ENCODE results near the gene TMEM253.

Gene TMEM253

DNA sequence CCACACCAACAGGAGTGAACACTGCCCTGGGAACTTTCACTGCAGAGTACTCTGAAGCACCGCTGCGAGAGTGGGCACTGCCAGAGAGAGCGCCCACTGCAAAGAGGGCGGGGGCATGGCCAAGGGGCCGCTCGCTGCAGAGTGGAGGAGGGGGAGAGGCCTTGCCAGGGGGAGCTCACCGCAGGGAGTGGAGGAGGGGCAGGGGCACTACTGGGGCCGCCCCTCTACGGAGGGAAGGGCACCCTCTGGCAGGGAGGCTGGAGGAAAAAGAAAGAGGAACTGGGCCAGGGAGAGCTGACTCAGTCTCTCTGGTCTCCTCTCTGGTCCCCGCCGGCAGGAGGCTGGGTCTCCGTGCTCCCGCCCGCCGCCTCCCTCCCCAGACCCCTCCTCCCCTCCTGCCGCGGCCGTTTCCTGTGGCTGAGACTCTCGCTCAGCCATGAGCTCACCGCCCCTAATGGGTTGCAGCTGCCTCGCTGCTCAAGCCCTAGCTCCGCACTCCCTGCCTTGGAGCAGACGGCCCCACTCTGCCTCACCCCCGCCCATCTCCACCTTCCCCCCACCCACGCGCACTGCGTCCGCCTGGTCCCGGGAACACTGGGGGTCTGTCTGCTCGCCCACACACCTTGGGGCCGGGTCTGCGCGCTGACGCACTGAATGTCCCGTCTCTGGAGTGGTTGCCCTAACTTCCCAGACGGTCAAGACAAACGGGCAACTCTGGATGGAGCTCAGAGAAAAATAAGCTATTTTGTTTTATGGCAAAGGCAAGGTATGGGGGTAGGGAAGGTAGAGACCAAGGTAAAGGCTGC is 29.4 kb upstream of the TMEM253 start:
- no peak for DNase-seq (ENCODE audit: low read depth)

DNA sequence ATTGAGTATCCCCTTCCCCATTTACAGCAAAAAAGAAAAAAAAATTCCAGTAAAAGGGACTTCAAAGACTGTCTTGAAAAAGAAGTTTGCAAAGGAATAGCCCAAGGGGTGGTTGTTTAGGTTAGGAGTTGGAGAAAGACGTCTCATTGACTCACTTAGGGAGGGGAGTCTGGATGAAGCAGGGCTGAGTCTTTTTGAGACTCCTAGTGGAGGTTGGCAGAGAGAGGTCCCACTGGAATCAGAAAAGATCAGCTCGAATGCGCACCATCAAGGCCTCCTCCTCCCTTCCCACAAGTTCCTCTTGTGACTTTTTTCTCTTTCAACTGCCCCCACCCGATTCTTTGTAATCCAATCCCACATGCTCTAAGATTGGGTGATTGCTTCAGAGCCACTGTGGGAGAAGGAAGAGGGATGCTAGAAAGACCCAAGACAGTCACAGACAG is 28.8 kb upstream of the TMEM253 start:
- DNase-seq (ENCODE audit: low read depth) = no peak

DNA sequence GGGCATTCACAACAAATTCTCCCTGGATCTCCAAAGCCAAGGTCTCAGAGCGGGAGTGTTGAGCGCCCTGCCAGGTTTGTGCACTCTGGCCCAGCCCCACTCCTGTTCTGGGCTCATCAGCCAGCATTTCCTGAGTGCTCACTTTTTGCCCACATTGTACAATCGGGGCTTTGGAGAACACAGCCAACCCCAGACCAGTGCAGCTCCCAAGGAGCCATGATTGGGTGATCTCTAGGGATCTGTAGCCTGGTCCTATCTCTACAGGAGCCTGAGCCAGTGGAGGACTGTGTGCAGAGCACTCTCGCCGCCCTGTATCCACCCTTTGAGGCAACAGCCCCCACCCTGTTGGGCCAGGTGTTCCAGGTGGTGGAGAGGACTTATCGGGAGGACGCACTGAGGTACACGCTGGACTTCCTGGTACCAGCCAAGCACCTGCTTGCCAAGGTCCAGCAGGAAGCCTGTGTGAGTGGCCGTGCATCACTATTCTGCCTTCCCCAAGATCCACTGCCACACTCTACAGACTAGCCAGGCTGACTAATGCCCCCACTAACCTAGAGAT is 28.0 kb upstream of the TMEM253 start:
- no peak for DNase-seq (ENCODE audit: low read depth)

DNA sequence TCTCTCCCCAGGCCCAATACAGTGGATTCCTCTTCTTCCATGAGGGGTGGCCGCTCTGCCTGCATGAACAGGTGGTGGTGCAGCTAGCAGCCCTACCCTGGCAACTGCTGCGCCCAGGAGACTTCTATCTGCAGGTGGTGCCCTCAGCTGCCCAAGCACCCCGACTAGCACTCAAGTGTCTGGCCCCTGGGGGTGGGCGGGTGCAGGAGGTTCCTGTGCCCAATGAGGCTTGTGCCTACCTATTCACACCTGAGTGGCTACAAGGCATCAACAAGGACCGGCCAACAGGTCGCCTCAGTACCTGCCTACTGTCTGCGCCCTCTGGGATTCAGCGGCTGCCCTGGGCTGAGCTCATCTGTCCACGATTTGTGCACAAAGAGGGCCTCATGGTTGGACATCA is 26.9 kb upstream of the TMEM253 start:
- no peak for DNase-seq (ENCODE audit: low read depth)

DNA sequence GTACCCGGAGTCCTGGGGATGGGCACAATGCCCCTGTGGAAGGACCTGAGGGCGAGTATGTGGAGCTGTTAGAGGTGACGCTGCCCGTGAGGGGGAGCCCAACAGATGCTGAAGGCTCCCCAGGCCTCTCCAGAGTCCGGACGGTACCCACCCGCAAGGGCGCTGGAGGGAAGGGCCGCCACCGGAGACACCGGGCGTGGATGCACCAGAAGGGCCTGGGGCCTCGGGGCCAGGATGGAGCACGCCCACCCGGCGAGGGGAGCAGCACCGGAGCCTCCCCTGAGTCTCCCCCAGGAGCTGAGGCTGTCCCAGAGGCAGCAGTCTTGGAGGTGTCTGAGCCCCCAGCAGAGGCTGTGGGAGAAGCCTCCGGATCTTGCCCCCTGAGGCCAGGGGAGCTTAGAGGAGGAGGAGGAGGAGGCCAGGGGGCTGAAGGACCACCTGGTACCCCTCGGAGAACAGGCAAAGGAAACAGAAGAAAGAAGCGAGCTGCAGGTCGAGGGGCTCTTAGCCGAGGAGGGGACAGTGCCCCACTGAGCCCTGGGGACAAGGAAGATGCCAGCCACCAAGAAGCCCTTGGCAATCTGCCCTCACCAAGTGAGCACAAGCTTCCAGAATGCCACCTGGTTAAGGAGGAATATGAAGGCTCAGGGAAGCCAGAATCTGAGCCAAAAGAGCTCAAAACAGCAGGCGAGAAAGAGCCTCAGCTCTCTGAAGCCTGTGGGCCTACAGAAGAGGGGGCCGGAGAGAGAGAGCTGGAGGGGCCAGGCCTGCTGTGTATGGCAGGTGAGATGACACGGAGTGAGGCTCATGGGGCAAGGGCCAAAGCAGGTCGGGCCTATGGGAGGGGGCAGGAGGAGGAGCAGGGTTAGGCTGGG is 26.2 kb upstream of the TMEM253 start:
- DNase-seq (ENCODE audit: low read depth) = no peak

DNA sequence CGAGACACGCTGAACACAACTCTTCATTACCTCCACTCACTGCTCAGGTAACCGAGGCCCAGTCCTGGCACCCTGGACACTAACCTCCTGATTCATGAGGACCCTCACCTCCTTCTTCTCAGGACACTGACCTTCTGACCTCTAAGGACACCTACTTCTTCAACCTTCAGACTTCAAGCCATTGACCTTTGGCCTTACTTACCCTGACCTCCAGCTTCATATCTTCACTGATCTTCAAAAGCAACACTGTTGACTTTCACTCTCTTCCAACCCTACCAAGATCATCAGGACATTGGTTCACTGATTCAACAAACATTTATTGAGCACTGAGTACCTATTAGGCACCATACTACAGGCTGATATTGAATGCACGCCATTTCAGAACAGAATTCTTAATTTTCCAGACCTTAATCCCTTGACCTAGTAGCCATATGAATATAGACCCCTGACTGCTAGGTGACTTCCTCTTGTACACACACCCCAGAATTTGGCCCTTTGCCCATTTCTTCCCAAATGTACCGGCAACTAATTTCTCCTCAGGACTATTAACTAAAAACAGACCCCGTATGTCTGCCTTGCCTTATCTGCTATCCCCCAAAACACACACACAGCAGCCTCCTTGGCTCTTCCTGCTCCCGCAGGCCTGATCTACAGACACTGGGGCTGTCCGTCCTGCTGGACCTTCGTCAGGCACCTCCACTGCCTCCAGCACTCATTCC is 25.0 kb upstream of the TMEM253 start:
- DNase-seq (ENCODE audit: low read depth) = no peak

DNA sequence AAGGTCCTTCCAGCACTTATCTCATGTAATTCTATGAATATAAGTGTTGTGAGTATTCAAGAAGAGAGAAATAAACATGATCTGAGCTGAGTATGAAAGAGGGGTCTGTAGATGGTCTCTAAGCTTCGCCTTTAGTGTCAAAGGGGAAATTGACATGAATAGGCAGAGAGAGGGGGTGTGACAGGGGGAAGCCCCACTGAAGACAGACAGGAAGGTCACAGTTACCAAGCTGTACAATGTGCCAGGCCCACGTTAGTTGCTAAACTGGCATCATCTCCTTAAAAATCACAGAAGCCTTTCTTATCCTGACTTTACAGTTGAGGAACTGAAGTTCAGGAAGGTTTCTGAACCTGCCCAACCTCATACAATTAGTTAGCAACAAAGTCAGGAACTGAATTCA is 23.2 kb upstream of the TMEM253 start:
- no peak for DNase-seq (ENCODE audit: low read depth)

DNA sequence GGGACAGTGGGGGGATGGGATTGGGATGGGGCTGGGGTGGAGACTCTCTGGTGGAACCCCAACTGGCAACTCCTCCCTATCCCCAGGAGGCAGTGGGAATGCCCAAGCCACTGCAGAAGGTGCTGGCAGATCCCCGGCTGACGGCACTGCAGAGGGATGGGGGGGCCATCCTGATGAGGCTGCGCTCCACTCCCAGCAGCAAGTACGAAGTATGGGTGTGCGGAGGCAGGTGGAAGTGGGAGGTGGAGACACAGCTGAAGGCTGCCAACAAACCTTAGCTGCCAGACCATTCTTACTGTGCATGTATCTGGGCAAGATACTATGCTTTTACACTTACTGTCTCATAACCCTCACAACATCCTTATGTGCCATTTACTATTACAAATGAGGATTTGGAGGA is 22.6 kb upstream of the TMEM253 start:
- no peak for DNase-seq (ENCODE audit: low read depth)

DNA sequence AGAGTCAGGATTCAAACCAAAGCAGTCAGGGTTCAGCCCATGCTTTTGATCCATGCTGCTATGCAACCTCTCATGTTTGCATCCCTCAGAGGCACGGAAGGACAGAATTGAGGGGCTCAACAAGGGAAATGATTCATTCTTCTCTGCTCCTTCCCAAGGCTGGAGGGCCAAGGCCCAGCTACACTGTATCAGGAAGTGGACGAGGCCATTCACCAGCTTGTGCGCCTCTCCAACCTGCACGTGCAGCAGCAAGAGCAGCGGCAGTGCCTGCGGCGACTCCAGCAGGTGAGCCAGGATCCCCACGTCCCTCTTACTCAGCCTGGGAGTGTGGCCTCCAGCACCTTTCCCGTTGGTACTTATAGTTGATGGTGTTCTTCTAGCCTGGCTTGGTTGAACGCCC is 22.1 kb upstream of the TMEM253 start:
- no peak for DNase-seq (ENCODE audit: low read depth)

DNA sequence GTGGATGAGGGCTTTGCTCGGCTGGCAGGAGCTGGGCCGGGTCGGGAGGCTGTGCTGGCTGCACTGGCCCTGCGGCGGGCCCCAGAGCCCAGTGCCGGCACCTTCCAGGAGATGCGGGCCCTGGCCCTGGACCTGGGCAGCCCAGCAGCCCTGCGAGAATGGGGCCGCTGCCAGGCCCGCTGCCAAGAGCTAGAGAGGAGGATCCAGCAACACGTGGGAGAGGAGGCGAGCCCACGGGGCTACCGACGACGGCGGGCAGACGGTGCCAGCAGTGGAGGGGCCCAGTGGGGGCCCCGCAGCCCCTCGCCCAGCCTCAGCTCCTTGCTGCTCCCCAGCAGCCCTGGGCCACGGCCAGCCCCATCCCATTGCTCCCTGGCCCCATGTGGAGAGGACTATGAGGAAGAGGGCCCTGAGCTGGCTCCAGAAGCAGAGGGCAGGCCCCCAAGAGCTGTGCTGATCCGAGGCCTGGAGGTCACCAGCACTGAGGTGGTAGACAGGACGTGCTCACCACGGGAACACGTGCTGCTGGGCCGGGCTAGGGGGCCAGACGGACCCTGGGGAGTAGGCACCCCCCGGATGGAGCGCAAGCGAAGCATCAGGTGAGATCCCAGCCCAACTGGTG is 19.2 kb upstream of the TMEM253 start:
- DNase-seq (ENCODE audit: low read depth) = no peak

DNA sequence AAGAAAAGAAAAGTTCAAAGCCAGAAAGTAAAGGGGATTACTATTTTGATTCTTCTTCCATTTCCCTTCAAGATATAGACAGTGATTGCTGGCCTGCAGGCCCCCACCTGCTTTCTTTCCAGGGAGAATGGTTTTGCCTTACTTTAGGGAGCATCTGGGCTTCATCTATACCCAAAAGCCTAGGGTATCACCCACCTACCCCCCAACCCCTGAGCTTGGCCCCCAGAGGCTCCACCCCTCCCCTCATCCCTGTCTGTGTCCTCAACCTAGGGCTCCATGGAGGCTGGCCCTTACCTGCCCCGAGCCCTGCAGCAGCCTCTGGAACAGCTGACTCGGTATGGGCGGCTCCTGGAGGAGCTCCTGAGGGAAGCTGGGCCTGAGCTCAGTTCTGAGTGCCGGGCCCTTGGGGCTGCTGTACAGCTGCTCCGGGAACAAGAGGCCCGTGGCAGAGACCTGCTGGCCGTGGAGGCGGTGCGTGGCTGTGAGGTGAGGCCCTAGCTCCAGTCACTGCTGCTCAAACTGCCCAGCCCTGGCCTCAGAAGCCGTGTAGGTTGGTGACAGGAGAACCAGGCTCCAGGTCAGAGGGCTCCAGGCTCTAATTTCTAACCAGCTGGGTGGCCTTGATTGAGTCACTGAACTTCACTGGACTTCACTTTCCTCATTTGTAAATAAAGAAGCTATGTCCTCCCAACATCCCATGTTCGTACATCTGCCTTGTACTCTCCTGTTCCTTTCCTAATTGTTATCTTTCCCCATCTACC is 17.1 kb upstream of the TMEM253 start:
- DNase-seq (ENCODE audit: low read depth) = no peak

DNA sequence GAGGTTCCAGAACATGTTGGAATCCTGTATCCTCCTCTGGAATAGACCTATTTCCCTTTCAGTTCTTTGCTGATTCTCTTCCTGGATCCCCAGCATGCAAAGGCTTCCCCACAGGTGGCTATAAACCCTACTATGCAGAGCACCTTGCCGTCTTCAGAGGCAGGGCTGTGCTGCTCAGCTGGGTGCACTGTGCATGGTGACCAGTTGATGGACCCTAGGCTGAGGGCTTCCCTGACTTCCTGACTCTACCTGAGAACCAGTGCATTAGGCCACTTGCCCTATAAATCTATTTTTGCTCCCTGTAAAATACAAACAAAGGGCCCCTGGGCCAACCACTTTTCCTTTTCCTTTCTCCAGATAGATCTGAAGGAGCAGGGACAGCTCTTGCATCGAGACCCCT is 16.5 kb upstream of the TMEM253 start:
- no peak for DNase-seq (ENCODE audit: low read depth)

DNA sequence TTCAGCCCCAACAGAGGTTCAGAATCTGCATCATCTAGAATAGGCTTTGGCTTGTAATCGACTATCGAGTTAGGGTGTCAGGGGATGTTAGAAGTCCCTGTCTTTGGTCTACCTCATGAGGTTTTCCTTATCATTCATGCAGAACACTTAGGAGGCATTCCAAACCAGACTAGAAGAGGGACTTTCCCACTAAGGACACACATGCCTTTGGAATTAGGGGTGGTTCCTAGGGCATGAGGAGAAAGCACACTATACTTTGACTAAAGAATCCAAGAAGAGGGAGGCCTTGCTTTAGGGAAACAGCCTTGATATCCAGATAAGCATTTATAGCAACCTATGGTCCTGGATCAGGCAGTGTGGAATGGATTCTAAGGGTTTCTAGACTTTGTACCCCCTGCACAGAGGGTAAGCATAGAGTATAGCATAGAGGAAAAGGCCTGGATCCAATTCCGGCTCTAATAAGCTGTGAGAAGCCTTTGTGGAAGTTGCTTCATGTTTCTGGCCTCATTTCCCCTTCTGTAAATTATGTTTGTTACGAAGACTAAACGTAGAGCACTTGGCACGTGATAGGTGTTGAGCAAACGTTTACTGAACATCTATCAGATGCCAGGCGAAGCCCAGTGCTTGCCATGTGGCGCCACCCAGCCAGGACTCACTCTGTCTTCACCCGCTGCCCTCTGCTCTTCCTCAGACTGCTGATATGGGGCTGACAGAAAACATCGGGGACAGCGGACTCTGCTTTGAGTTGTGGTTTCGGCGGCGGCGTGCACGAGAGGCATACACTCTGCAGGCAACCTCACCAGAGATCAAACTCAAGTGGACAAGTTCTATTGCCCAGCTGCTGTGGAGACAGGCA is 15.6 kb upstream of the TMEM253 start:
- no peak for DNase-seq (ENCODE audit: low read depth)

DNA sequence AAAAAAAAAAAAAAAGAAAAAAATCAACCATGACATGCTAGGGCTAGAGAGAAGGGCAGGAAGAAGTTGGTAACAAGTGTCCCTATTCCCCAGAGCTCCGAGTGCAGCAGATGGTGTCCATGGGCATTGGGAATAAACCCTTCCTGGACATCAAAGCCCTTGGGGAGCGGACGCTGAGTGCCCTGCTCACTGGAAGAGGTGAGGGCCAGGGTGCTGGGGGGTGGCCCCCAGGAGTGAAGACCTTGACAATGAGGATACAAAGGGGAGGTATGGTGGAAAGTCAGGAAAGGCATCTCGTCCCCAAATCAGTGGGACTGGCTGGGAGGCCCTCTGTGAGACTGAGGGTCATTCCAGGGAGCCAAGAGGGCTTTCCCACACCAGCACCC is 14.0 kb upstream of the TMEM253 start:
- DNase-seq (ENCODE audit: low read depth) = no peak

DNA sequence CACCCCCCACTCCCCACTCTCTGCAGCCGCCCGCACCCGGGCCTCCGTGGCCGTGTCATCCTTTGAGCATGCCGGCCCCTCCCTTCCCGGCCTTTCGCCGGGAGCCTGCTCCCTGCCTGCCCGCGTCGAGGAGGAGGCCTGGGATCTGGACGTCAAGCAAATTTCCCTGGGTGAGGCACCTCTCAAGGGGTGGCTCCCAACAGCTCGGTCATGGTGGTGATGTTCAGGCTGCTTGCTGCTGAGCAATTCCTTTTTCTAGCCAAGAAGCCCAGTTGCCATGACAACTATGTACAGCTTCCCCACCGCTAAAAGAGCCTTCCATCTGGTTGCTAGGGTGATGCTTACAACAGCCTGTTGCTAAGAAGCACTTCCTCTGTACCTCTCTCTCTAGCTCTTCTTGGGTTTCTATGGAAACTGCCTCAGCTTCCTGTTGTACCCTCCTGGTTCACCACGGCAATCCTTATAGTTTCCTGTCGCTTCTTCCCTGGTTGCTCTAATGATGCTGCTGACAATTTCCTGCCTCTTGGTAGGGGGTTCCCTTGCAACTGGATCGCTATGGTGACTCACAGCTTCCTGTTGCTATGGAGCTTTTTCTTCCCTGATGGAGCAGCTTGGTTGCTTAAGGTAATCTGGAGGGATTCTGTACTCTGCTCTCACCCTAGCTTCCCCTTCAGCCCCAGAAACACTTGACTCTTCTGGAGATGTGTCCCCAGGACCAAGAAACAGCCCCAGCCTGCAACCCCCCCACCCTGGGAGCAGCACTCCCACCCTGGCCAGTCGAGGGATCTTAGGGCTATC is 13.4 kb upstream of the TMEM253 start:
- no peak for DNase-seq (ENCODE audit: low read depth)

DNA sequence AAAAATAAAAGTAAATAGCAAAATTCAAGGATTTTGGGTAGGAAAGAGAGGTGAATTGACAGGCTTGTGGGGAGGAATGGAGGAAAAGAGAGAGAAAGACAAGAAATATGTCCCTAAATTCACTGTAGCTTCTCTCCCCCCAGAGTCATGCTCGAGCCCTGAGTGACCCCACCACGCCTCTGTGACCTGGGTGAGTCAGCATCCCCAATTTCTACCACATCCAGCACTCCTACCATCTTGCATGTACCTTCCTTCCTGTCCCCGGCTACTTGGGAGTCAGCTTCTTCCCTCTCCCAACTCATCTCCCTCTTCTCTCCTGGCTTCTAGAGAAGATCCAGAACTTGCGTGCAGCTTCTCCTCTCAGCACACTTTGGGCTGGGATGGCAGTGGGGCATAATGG is 12.2 kb upstream of the TMEM253 start:
- DNase-seq (ENCODE audit: low read depth) = no peak

DNA sequence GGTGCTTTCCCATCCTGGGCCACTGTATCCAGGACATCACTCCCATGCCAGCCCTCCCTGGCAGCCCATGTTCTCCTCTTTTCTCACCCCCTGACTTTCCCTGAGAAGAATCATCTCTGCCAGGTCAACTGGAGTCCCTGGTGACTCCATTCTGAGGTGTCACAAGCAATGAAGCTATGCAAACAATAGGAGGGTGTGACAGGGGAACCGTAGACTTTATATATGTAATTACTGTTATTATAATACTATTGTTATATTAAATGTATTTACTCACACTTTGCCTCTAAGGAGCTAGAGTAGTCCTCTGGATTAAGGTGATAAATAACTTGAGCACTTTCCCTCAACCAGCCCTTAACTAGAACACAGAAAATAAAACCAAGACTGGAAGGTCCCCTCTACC is 11.6 kb upstream of the TMEM253 start:
- no peak for DNase-seq (ENCODE audit: low read depth)

DNA sequence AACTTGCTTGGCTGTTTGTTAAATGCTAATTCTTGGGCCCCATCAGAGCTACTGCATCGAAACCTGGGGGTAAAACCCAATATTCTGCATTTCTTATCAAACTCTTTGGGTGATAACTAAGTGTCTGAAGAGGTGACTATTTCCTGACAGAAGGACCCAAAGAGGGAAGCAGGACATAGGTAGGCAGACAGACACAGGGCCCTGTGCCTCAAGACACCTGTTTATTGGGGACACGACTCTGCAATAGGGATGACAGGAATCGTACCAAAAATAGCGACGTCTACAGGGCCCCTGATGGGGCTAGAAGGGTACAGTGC is 11.0 kb upstream of the TMEM253 start:
- no peak for DNase-seq (ENCODE audit: low read depth)

DNA sequence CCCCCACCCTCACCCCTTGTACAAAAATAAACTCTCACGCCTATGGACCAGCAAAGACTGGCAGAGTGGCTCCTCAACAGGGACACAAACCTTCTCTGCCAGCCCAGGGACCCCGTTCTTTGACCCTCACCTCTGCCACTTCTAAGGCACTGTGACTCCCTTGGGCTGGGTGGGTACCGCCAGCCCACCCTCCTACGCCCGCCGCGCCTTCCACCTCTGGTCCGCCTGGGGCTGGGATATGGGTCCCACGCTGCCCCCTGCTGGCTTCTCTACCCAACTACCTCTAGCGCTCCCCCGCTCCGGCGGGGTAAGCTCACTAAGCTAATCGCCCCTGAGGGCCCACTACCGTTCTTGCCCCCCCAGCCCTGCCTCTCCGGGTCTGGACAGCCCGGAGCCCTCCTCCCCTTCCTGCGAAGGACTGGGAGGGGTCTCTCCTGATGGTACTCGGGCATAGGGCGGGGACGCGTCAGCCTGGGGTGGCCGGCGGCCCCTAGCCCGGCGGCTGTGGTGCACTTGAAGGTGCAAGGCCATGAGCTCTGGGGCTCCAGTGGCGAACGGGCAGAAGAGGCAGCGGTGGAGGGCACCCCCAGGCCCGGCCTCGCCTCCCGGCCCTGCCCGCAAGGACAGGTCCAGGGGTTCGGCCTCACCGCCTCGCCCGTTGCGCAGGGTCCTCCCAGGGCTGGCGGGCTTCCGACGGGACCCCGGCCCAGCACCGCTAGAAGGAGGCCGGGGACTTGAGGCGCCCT is 10.5 kb upstream of the TMEM253 start:
- no peak for DNase-seq (ENCODE audit: low read depth)

Measured in stimulated activated CD8-positive, alpha-beta memory T cell treated with anti-CD3 and anti-CD28 coated beads, Interleukin-15, amount 100 ng/mL, for 24 hours (primary cell).